MM.1S (cell line): ENCODE results near the gene RCHY1.

ENCODE experiments used
- DNase-seq: peaks from one replicate; pipeline ENCODE4 v3.0.0-alpha.2; 2015
- H2AFZ ChIP-seq: fragments of 300-600 bp; sonication (generic); 2 replicates; pipeline ENCODE4 v1.6.0; 2016; ENCODE audit warnings: antibody characterized with exemption, low read length
- H3F3A ChIP-seq: fragments of 300-600 bp; sonication (generic); 2 replicates; pipeline ENCODE4 v1.6.1; 2016; ENCODE audit warnings: mild to moderate bottlenecking, antibody characterized with exemption, low read length, moderate library complexity, mixed read lengths; ENCODE audit not compliant: insufficient read depth
- H3K27ac ChIP-seq: fragments of 300-600 bp; sonication (generic); 2 replicates; pipeline ENCODE4 v1.5.1; 2016; ENCODE audit warnings: mild to moderate bottlenecking, low read length
- H3K27me3 ChIP-seq: fragments of 300-600 bp; sonication (generic); replicated peaks from 2 replicates; pipeline ENCODE4 v1.6.0; 2016; ENCODE audit warnings: low read length; ENCODE audit not compliant: insufficient read depth
- H3K36me3 ChIP-seq: fragments of 300-600 bp; sonication (generic); replicated peaks from 2 replicates; pipeline ENCODE4 v1.6.1; 2016; ENCODE audit warnings: mild to moderate bottlenecking, low read length, mixed read lengths; ENCODE audit not compliant: insufficient read depth
- H3K4me1 ChIP-seq: fragments of 300-600 bp; sonication (generic); 2 replicates; pipeline ENCODE4 v1.6.1; 2016; ENCODE audit warnings: low read length, mixed read lengths
- H3K4me2 ChIP-seq: fragments of 300-600 bp; sonication (generic); 2 replicates; pipeline ENCODE4 v1.6.0; 2016; ENCODE audit warnings: low read depth, low read length
- H3K4me3 ChIP-seq: fragments of 300-600 bp; sonication (generic); 2 replicates; pipeline ENCODE4 v1.5.1; 2016; ENCODE audit warnings: low read length, mixed read lengths
- H3K79me2 ChIP-seq: fragments of 300-600 bp; sonication (generic); 2 replicates; pipeline ENCODE4 v1.6.1; 2016; ENCODE audit warnings: mixed run types, low read length, mixed read lengths
- H3K9ac ChIP-seq: fragments of 300-600 bp; sonication (generic); 2 replicates; pipeline ENCODE4 v1.6.1; 2016; ENCODE audit warnings: low read length, mixed read lengths
- H3K9me2 ChIP-seq: fragments of 300-600 bp; sonication (generic); replicated peaks from 2 replicates; pipeline ENCODE4 v1.6.1; 2016; ENCODE audit warnings: mild to moderate bottlenecking, low read length, mixed read lengths; ENCODE audit not compliant: insufficient read depth
- H3K9me3 ChIP-seq: fragments of 300-600 bp; sonication (generic); replicated peaks from 2 replicates; pipeline ENCODE4 v1.6.1; 2016; ENCODE audit warnings: mild to moderate bottlenecking, low read length, mixed read lengths; ENCODE audit not compliant: insufficient read depth
- H4K20me1 ChIP-seq: fragments of 300-600 bp; sonication (generic); 2 replicates; pipeline ENCODE4 v1.6.1; 2016; ENCODE audit warnings: mild to moderate bottlenecking, low read length, moderate library complexity, mixed read lengths; ENCODE audit not compliant: insufficient read depth
- CTCF ChIP-seq: fragments of 300-600 bp; sonication (generic); IDR thresholded peaks from 2 replicates; pipeline ENCODE4 v1.5.1; 2016; ENCODE audit warnings: antibody characterized with exemption, low read length, mixed read lengths
- EZH2 ChIP-seq: fragments of 300-600 bp; sonication (generic); optimal IDR thresholded peaks from 2 replicates; pipeline ENCODE3; 2017; ENCODE audit warnings: low read depth, mild to moderate bottlenecking, antibody characterized with exemption, low read length, mixed read lengths
- EZH2phosphoT487 ChIP-seq: fragments of 300-600 bp; sonication (generic); IDR thresholded peaks from 2 replicates; pipeline ENCODE4 v1.6.1; 2018; ENCODE audit warnings: antibody characterized with exemption, low read length

RCHY1 gene

GRCh38 chr4:75530556-75531322 is 16.5 kb upstream of the RCHY1 start:
- Histone ChIP-seq H3K4me2 (no peak overlapping the region), H2AFZ (no peak overlapping the region), H3K79me2 (no peaks in the 10 kb centered on the region), H3F3A (no peaks in the 10 kb centered on the region), H3K9me3 (no peaks in the 10 kb centered on the region), H3K27me3 (no peaks in the 10 kb centered on the region), H3K4me1 (no peaks in the 10 kb centered on the region), H3K36me3 (peaks cover 5% of the 10 kb centered on the region; the same call in 1 of the 2 replicates), H3K4me3 (no peak overlapping the region), H4K20me1 (no peaks in the 10 kb centered on the region), H3K9ac (no peak overlapping the region), H3K27ac (no peak overlapping the region), H3K9me2 (no peaks in the 10 kb centered on the region)
- TF ChIP-seq EZH2 (no peak), CTCF (no peak)
- no peak for DNase-seq

- H3K4me2 ChIP-seq = no peak overlapping the region
- H3K36me3 ChIP-seq = peaks cover 5% of the 10 kb centered on the region; the same call in 1 of the 2 replicates
- H3K79me2 ChIP-seq = no peaks in the 10 kb centered on the region
- H3K9me3 ChIP-seq = no peaks in the 10 kb centered on the region
- H3K9ac ChIP-seq = no peak overlapping the region
- H3F3A ChIP-seq = no peaks in the 10 kb centered on the region
- H3K4me3 ChIP-seq = no peak overlapping the region
- H3K27ac ChIP-seq = no peak overlapping the region
- no peaks in the 10 kb centered on the region for H3K4me1 ChIP-seq
- H3K9me2 ChIP-seq = no peaks in the 10 kb centered on the region
- no peaks in the 10 kb centered on the region for H4K20me1 ChIP-seq
- TF ChIP-seq CTCF = no peak
- TF ChIP-seq EZH2 = no peak
- no peak for TF ChIP-seq EZH2phosphoT487
- no peaks in the 10 kb centered on the region for H3K27me3 ChIP-seq
- no peak overlapping the region for H2AFZ ChIP-seq
- no peak for DNase-seq
Measured at GRCh38 chr4:75527482-75527881, 13.3 kb upstream of the RCHY1 start.

- Histone ChIP-seq H3K36me3 (peaks cover 5% of the 10 kb centered on the region; the same call in 1 of the 2 replicates), H2AFZ (no peak overlapping the region), H3K79me2 (no peaks in the 10 kb centered on the region), H3K9me2 (no peaks in the 10 kb centered on the region), H3K9ac (no peak overlapping the region), H3K4me2 (no peak overlapping the region), H4K20me1 (no peaks in the 10 kb centered on the region), H3K9me3 (no peaks in the 10 kb centered on the region), H3F3A (no peaks in the 10 kb centered on the region), H3K4me3 (no peak overlapping the region), H3K27me3 (no peaks in the 10 kb centered on the region), H3K4me1 (no peaks in the 10 kb centered on the region), H3K27ac (no peak overlapping the region)
- no peak for DNase-seq
- no peak for TF ChIP-seq EZH2
- TF ChIP-seq EZH2phosphoT487 = no peak
- TF ChIP-seq CTCF = no peak
Measured at GRCh38 chr4:75525910-75526309, 11.7 kb upstream of the RCHY1 start.
